Measurements from ENCODE around the gene ZNF689.
"Not testable (repeated sequence)": the region's sequence is repeated elsewhere in the genome, so short reads cannot be mapped to it uniquely, and the experiment has no call there.

ZNF689 gene

GRCh38 chr16:30637139-30637538 lies 26.9 kb upstream of the ZNF689 start:
- not testable (repeated sequence) for FAIRE-seq; DNase-seq (ENCODE audit: low spot score)

DNA sequence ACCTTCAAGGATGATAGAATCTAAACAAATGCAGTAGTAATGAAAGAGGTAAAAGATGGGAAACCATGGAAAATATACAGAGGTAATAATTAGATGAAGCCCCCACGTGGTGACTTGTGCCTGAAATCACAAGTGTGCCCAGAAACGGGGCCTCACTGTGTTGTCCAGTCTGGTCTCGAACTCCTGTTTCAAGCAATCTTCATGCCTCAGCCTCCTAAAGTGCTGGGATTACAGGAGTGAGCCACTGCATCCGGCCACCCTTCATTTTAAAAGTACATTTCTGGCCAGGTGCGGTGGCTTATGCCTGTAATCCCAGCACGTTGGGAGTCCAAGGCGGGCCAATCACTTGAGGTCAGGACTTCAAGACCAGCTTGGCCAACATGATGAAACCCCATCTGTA lies 26.4 kb upstream of the ZNF689 start:
- FAIRE-seq = no peak

GRCh38 chr16:30633526-30633925 lies 23.3 kb upstream of the ZNF689 start:
- no peak for FAIRE-seq

More for the DNA sequence above, 26.4 kb upstream of the ZNF689 start:
- DNase-seq (ENCODE audit: low spot score) = no peak

GRCh38 chr16:30632454-30632853 lies 22.3 kb upstream of the ZNF689 start:
- not testable (repeated sequence) for FAIRE-seq

More at GRCh38 chr16:30633526-30633925, 23.3 kb upstream of the ZNF689 start:
- no peak for DNase-seq (ENCODE audit: low spot score)

GRCh38 chr16:30628628-30629540 lies 18.7 kb upstream of the ZNF689 start:
- peak; percentile 63 for DNase-seq (ENCODE audit: low spot score)
- FAIRE-seq = peak; percentile 26

More at GRCh38 chr16:30632454-30632853, 22.3 kb upstream of the ZNF689 start:
- not testable (repeated sequence) for DNase-seq (ENCODE audit: low spot score)

DNA sequence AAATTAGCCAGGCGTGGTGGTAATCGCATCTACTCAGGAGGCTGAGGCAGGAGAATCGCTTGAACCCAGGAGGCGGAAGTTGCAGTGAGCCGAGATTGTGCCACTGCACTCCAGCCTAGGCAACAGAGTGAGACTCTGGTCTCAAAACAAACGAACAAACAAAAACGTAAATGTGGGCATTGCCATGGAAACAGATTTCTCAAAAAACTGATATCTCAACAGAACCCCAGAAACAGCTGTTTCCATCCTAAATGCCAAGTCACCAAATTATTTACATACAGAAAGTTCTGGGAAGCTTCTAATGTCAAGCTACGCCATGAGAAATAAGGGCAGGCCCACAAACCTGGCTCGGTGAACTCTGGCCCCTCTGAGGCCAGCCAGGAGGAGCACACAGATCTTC lies 16.0 kb upstream of the ZNF689 start:
- FAIRE-seq = no peak
- DNase-seq (ENCODE audit: low spot score) = no peak

- no peak for FAIRE-seq
Observed at GRCh38 chr16:30623536-30624283, 13.5 kb upstream of the ZNF689 start.

GRCh38 chr16:30622455-30623032 lies 12.4 kb upstream of the ZNF689 start:
- FAIRE-seq (no peak), DNase-seq (ENCODE audit: low spot score) (no peak)

More at GRCh38 chr16:30623536-30624283, 13.5 kb upstream of the ZNF689 start:
- DNase-seq (ENCODE audit: low spot score) = no peak

GRCh38 chr16:30621765-30622164 lies 11.6 kb upstream of the ZNF689 start:
- no peak for FAIRE-seq
- no peak for DNase-seq (ENCODE audit: low spot score)

DNA sequence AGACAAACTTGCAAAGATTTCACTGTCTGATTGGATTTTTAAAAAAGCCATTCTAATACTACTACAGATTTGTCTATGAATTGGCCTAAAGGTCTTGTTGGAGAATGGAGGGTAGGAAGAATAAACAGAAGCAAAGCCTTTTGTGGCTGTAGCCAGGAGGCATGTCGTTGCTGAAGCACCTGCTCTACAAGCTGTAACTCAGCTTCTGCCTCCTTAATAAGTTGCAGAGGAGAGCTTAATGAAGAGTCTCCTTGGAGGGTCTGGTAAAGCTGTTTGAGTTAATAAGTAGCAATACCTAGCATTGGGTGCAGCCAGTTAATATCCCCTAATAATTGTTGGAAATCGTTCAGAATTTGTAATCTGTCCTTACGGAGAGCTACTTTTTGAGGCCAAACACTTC lies 10.0 kb upstream of the ZNF689 start:
- FAIRE-seq (no peak), DNase-seq (ENCODE audit: low spot score) (no peak)

GRCh38 chr16:30619638-30620037 lies 9.4 kb upstream of the ZNF689 start:
- FAIRE-seq = peak; percentile 55
- DNase-seq (ENCODE audit: low spot score) = peak; percentile 60

GRCh38 chr16:30619202-30619601 lies 9.0 kb upstream of the ZNF689 start:
- FAIRE-seq (no peak), DNase-seq (ENCODE audit: low spot score) (no peak)

DNA sequence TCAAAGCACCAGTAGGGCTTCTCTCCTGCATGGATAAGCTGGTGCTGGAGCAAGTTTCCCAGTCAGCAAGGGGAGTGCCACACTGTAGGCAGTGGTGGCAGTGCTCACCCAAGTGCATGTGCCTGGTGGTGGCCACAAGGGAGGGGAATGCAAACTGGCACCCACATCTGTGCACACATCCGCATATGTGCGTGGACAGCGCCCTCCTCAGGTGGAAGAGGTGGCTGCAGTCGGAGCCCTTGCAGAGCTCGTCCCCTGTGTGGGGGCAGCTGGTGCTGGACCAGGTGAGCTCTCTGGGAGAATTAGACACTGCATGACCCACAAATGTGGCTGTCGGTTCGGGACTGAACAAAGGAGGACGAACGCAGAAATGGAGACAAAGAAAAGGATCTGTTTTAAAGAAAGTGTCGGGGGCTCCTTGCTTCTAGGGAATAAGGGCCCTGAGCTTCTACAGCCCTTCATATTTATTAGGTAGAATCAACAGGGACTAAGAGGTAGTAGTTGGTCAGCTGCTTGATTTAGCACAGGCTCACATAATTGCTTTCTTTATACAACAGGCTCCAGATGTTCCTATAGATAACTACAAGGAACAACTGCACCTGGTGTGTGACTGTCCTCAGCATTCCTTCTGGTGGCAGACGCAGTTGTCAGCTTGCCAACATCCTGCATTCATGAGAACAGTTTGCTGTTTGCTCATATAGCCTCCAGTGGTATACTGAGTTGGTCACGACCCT lies 5.3 kb upstream of the ZNF689 start:
- FAIRE-seq (no peak), DNase-seq (ENCODE audit: low spot score) (no peak)

DNA sequence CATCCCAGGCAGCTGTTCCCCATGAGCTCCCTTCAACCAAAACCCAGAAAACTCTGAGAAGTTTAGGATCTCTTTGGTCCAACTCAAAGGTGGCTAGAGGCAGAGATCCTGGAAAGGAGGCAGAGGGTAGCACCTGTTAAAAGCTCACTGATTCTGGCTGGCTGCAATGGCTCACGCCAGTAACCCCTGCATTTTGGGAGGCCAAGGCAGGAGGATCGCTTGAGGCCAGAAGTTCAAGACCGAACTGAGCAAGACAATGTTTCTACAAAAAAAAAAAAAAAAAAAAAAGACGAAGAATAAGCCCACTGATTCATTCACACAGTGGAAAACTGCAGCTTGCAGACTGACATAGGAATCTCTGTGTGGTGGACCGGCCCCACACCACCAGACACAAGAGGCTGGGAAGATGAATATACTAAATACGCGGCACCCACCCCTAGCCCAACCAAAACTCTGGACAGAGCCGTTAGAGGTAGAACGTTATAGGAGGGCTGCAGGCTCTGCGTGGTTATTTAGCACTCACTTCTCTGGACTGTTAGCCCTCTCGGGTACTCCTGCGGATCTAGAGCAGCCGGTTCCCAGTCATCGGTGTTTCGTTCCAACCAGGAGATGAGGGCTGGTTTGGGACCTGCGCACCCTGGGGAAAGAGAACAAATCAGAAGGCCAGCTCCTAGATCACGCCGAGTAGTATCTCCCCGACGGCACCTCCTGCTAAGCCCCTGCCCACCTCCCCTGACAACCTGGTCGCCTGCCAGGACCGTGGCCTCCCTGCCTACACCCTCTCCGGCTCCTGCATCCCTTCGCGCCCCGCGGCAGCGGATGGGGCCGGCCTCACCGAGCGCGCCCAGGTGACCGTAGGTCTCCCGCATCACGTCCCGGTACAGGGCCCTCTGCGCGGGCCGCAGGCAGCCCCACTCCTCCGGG lies 925 bp downstream of the ZNF689 start:
- DNase-seq (ENCODE audit: low spot score) = peak; percentile 7
- no peak for FAIRE-seq

GRCh38 chr16:30606004-30606403 lies 4.2 kb downstream of the ZNF689 start:
- no peak for FAIRE-seq
- no peak for DNase-seq (ENCODE audit: low spot score)

DNA sequence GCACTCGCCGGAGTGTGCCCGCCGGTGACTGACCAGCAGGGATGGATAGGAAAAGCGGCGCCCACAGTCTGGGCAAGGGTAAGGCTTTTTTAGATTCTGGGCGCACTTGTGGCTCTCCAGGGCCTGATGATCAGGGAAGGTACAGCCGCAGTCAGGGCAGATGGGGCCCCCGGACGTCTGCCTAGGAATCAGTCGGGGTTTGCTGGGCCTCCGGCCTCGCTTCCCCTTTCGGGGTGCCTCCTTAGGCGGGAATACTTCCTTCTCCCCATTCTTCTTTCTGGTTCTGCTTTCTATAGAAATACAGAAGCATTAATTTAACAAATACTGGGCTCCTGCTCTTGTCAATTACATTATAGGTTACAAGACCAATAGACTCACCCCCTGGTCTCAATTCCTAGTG lies 5.0 kb downstream of the ZNF689 start:
- DNase-seq (ENCODE audit: low spot score) = no peak
- FAIRE-seq = no peak

- no peak for FAIRE-seq
- DNase-seq (ENCODE audit: low spot score) = no peak
Observed at GRCh38 chr16:30604316-30604947, 5.8 kb downstream of the ZNF689 start.

DNA sequence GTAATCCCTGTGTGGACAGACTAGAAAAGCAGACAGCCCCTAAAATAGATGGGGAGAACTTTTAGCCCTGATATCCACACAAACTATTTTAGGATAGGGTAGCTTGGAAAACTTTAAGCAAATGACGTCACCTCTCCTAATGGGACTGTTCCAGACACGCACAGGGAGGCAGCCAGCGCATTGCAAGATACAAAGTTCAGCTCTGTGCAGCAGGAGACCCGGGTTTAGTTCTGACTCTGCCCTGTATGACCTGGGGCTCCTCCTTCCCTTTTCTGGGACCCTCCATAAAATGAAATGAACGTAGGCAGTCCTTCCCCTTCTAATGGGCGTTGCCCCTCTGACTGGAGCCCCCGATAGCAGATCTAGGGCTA lies 6.3 kb downstream of the ZNF689 start:
- no peak for FAIRE-seq

GRCh38 chr16:30602616-30603277 lies 7.4 kb downstream of the ZNF689 start:
- FAIRE-seq (no peak), DNase-seq (ENCODE audit: low spot score) (no peak)

More for the DNA sequence above, 6.3 kb downstream of the ZNF689 start:
- no peak for DNase-seq (ENCODE audit: low spot score)
